ENCODE results near the gene DIAPH1. TPM values are rescaled to one million over a fixed set of nuclear protein-coding genes. Genes with fewer than 3 reads are reported as not detected.

DIAPH1 gene
- total RNA-seq, 1 experiment from 2014 or later, result 56.2 TPM

DNA sequence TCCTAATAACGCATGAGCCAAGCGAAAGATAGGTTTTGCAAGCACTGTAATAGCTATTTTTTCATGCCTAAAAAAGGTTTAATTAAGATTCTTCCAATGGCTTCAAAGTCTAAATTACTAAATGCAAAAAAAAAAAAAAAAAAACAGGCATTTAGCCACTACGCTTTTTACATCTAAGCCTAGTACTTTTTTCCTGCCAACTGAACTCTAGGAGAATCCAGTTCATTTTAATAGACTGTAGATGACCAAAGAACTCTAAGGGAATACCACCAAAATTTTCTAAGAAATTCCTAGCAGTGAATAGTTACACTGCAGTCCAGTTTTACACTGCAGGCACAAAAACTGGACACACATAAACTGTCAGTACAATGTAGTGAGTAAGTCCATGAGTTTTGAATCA lies 9.8 kb downstream of the DIAPH1 start:
- DNase-seq, result no peak
- Histone ChIP-seq H3K4me1 (no peaks in the 10 kb centered on the region; the same call in 1 of the 2 replicates), H3K27ac (no peak overlapping the region)

DNA sequence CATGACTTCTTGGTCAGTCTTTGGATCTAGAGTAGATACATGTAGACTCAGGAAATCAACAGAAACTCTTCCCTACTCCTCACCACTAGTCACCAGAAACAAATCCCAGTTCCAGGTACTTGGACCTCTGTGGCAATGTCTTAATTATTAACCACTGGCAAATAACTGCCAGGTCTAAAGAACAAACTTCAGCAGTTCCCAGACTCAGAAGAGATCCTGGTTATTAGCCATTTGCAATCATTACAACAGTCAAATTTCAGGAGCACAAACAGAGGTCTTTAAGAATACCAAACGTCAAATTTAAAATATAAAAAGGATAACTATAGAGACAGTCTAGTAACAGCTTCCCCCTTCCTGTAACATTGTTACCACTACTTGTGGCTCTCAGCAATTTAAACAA lies 10.2 kb downstream of the DIAPH1 start:
- no peaks in the 10 kb centered on the region; the same call in 1 of the 2 replicates for H3K4me1 ChIP-seq
- no peak for DNase-seq

More for the DNA sequence above, 9.8 kb downstream of the DIAPH1 start:
- Histone ChIP-seq H3K27me3 (no peaks in the 10 kb centered on the region), H3K4me3 (no peak overlapping the region), H3K36me3 (peaks cover 11% of the 10 kb centered on the region; the same call in 1 of the 2 replicates), H3K9me3 (replicated peaks) (no peaks in the 10 kb centered on the region)

DNA sequence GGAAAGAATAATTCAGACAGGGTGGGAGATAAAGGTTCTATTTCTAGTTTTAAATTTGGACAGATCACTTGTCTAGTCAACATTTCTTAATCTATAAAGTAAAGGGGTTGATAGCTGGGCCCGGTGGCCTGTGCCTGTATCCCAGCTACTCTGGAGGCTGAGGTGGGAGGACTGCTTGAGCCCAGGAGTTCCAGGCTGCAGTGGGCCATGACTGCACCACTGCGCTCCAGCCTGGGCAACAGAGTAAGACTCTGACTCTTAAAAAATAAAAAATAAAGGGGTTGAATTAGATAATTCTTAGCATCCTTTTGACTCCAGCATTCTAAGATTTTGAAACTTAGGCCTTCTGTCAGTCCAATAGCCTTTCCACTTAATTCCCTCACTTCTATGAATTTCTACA lies 10.8 kb downstream of the DIAPH1 start:
- DNase-seq, result no peak
- Histone ChIP-seq H3K27me3 (no peaks in the 10 kb centered on the region), H3K4me3 (no peak overlapping the region), H3K36me3 (peaks cover 11% of the 10 kb centered on the region; the same call in 1 of the 2 replicates), H3K9me3 (replicated peaks) (no peaks in the 10 kb centered on the region), H3K4me1 (no peaks in the 10 kb centered on the region; the same call in 1 of the 2 replicates), H3K27ac (no peak overlapping the region)

More for the DNA sequence above, 10.2 kb downstream of the DIAPH1 start:
- no peak overlapping the region for H3K27ac ChIP-seq
- no peak overlapping the region for H3K4me3 ChIP-seq
- peaks cover 11% of the 10 kb centered on the region; the same call in 1 of the 2 replicates for H3K36me3 ChIP-seq
- no peaks in the 10 kb centered on the region for H3K9me3 ChIP-seq (replicated peaks)
- no peaks in the 10 kb centered on the region for H3K27me3 ChIP-seq

DNA sequence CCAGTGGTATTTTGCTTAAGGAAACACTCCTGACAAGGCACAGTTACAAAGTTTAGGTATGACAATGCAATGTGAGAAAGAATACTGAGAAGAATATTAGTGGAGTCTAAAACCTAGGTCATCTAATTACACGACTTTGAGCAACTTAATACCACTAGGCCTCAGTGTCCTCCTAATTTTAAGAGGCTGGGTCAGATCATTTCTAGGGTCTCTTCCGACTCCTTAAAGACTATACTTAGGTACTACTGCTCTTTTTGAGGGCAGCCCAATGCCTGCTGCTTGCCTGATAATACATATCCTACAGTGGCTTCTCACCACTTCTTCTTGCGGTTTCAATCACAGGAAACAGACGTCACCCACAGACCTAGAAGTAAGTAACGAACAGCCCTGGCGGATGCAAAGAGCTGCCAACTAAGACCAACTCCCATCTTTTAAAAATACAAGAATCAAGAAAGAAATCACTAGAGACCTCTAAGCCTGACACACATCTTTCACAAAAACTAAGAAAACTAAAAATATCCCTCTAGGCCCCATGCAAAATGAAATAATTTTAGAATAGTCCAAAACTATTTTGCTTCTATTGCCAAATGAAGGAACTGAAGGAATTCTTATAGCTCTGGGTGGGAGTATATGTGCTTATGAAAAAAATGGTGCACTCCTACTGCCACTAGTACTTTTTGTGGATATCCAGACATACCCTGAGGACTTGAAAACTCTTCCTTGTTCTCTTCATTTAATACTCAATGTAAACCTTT lies 13.1 kb downstream of the DIAPH1 start:
- no peak overlapping the region for H3K4me3 ChIP-seq
- no peak overlapping the region for H3K27ac ChIP-seq
- H3K9me3 ChIP-seq (replicated peaks), result no peaks in the 10 kb centered on the region
- no peaks in the 10 kb centered on the region; the same call in 1 of the 2 replicates for H3K4me1 ChIP-seq
- DNase-seq, result no peak
- H3K36me3 ChIP-seq, result 0 out of 2 replicates have a peak, but pooled peaks cover 2% of the 10 kb centered on the region
- no peaks in the 10 kb centered on the region for H3K27me3 ChIP-seq

DNA sequence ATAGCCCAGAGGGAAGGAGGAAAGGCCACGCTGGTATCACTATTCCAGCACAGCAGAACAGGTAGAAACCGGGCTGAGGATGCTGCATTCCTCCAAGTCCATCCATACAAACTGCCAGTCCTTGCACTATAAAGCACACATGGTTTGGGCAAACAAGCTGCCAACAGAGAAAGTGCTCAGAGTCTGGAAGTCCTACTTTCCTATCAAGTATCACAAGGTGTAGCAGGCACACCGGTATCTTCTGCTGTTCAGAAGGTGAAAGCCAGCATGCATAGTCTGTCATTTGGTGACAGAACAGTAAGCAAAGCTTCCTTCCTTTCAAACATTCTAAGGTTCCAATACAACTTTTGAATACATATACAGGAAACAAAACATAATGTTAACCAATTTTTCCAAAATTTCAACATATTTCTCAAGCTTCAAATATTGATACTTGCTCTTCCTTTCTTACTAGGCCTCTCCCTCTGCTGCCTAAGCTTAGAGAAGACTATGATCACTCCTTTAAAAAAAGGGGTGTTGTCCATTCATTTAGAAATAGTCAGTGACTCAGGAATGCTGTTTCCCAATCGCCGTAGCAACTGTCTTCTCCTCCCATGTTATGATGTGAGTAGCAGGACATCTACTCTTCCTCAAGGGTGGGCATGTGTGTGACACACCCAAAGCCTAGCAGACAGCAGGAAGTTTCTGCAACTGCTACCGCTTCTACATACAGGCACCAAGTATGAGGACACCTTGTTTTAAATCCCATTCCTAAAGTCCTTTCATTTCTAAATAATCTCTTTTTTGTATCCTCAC lies 14.7 kb downstream of the DIAPH1 start:
- H3K27me3 ChIP-seq, result no peaks in the 10 kb centered on the region
- H3K4me3 ChIP-seq, result no peak overlapping the region
- H3K4me1 ChIP-seq, result no peaks in the 10 kb centered on the region; the same call in 1 of the 2 replicates
- DNase-seq, result peak; percentile 22 to 28
- H3K27ac ChIP-seq, result no peak overlapping the region
- no peaks in the 10 kb centered on the region for H3K36me3 ChIP-seq
- H3K9me3 ChIP-seq (replicated peaks), result no peaks in the 10 kb centered on the region

DNA sequence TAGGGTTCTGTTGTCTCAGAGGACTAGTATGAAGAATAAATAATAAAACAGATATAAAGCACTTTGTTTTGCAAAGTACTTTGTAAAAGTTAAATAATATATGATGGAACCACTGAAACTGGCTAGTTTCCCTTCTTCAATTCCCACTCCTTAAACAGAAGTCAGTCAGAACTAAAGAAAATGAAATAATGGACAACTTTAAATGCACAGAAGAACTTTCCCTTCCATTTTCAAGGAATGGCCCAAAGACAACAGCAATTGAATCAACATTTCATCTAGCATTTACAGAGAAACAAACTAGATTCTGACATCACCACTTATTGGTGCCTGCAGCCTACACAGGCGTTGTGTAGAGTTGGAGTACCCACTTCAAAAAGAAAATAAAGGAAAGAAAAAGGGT lies 16.2 kb downstream of the DIAPH1 start:
- no peak overlapping the region for H3K4me3 ChIP-seq
- H3K4me1 ChIP-seq, result no peaks in the 10 kb centered on the region; the same call in 1 of the 2 replicates
- no peaks in the 10 kb centered on the region for H3K27me3 ChIP-seq
- no peak for DNase-seq
- H3K36me3 ChIP-seq, result no peaks in the 10 kb centered on the region
- H3K27ac ChIP-seq, result no peak overlapping the region
- no peaks in the 10 kb centered on the region for H3K9me3 ChIP-seq (replicated peaks)

DNA sequence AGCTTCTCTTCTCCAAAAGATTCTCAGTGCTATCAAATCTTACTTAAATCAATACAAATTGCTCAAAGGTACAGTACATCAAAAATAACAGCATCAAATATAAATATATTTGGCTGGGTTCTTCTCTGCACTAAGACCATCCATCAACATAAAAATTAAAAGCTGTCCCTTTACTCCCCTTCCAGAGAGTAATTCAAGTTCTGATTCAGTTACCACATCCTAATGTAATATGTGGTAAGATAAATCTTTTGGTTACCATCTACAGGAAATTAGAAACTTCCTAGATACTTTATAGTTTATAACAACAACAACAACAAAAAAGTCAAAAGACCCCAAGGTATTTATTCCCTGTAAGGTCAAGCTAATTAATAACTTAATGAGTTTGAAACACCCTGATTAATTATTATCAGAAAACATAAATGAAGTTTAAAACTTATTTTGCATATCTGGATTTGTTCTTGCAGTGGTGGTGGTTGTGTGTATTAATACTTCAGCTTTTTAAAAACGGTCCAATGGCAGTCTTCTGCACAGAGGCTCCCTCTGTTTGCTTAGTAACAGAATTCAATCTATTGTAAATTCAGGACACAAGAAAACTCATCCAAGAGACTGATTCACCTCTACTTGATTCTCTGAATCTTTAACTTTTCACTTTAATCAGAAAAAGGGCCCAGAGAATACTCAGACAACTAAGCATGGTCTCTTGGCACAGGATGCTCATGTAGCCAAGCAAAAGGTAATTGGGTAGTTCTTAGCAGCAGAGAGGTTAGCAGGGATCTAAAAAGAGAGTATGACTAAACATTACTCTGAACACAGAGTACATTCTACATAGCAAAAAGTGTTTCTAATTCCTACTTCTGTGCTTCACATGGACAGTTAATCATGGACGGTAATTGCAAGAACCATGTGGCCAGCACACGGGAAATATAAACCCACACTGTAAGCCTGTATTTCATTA lies 20.1 kb downstream of the DIAPH1 start:
- Histone ChIP-seq H3K27ac (no peak overlapping the region), H3K36me3 (peaks cover 4% of the 10 kb centered on the region; the same call in 1 of the 2 replicates), H3K9me3 (replicated peaks) (no peaks in the 10 kb centered on the region), H3K4me1 (no peaks in the 10 kb centered on the region), H3K27me3 (no peaks in the 10 kb centered on the region), H3K4me3 (no peak overlapping the region)
- no peak for DNase-seq

DNA sequence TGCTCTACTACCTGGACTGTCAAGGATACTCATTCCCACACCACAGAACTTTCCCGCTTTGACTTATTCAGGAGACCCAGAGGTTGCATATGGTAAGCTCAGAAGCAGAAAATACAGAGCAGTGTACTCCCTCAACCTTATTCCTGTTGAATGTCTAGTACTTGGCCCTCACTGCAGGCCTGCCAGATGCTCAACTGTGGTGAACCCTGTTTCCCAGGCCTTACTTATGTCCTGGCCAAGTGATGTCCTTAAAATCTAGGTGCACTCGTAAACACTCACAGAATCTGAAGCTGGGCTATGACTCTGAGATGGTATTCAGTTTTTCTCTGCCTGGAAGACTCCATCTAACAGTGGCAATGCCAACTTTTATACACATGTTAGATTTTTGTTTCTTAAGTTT lies 21.0 kb downstream of the DIAPH1 start:
- no peak overlapping the region for H3K27ac ChIP-seq
- no peak overlapping the region for H3K4me3 ChIP-seq
- H3K36me3 ChIP-seq, result peaks cover 4% of the 10 kb centered on the region; the same call in 1 of the 2 replicates
- H3K4me1 ChIP-seq, result no peaks in the 10 kb centered on the region
- H3K27me3 ChIP-seq, result no peaks in the 10 kb centered on the region
- no peaks in the 10 kb centered on the region for H3K9me3 ChIP-seq (replicated peaks)
- DNase-seq, result no peak

DNA sequence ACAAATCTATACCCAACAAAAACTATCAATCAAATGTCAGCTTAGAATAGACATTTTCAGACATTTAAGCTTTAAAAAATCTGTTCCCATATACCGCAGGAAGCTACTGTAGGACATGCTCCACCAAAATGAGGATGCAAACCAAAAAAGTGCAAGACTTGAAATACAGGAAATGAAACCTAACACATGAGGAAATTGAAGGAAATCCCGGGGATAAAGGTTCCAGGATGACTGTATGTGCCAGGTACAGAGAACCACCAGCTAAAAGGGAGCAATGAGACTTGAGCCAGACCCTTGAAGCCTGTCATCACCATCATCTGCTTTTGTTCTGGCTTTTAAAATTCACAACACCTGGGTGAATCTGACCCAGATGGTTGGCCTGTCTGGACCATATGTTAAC lies 21.4 kb downstream of the DIAPH1 start:
- no peak for DNase-seq
- no peaks in the 10 kb centered on the region for H3K4me1 ChIP-seq
- H3K4me3 ChIP-seq, result no peak overlapping the region
- H3K9me3 ChIP-seq (replicated peaks), result no peaks in the 10 kb centered on the region
- H3K27ac ChIP-seq, result no peak overlapping the region
- H3K36me3 ChIP-seq, result peaks cover 5% of the 10 kb centered on the region
- H3K27me3 ChIP-seq, result no peaks in the 10 kb centered on the region

DNA sequence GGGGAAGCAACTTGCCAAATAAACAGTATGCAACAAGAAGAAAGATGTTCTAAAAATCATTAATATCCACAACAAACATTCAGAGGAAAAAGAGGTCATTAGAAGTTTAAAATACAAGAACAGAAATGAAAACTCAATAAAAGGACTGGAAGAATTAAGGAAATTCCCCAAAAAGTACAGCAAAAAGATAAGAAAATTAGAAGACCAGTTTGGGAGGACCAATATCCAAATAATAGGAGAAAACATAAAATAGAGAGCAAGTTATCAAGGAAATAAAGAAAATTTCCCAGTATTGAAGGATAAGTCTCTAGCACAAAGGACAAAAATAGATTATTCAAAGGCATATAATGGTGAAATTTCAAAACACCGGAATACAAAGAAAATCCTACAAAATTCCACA lies 21.9 kb downstream of the DIAPH1 start:
- H3K9me3 ChIP-seq (replicated peaks), result no peaks in the 10 kb centered on the region
- no peaks in the 10 kb centered on the region for H3K4me1 ChIP-seq
- no peak overlapping the region for H3K27ac ChIP-seq
- peaks cover 8% of the 10 kb centered on the region for H3K36me3 ChIP-seq
- DNase-seq, result no peak
- no peaks in the 10 kb centered on the region for H3K27me3 ChIP-seq
- H3K4me3 ChIP-seq, result no peak overlapping the region

DNA sequence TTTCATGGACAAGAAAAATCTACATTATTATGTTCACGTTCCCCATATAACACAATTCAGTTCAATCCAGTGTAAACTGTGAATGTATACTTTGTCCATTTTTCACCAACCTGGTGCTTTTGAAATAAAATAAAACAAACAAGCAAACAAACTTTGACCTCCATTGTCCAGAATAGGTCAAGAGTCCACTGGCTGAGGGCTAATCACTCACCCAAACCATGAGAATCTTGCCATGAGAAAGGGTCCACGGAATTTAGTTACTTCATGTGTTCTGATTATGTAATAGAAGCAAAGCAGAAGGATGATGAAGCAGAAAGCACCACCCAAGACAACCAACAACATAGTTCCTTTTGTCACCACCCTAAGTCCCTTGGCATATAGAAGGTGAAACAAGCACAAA lies 28.7 kb downstream of the DIAPH1 start:
- Histone ChIP-seq H3K9me3 (replicated peaks) (no peaks in the 10 kb centered on the region), H3K27me3 (no peaks in the 10 kb centered on the region), H3K27ac (no peak overlapping the region), H3K36me3 (peaks cover 28% of the 10 kb centered on the region), H3K4me1 (no peaks in the 10 kb centered on the region), H3K4me3 (no peak overlapping the region)
- DNase-seq, result no peak

DNA sequence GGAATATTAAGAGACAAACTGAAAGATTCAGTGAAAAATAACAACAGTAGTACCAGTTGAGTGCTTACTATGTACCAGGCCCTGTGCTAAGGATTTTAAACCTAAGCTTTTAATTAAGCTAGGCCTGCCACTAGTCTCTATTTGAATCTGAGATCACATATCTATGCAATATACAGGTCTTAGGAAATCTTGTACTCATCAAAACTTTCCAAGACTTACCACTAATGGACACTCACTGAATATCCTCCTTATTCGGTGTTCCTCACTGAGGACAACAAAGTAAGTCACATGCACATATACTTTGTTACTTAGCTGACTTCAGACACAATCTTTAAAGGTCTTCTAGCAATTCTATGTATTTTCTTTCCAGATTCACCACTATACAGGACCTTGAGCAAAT lies 32.6 kb downstream of the DIAPH1 start:
- DNase-seq, result no peak
- Histone ChIP-seq H3K27ac (no peak overlapping the region), H3K9me3 (replicated peaks) (no peaks in the 10 kb centered on the region), H3K4me3 (no peak overlapping the region), H3K36me3 (peaks cover 49% of the 10 kb centered on the region), H3K4me1 (no peaks in the 10 kb centered on the region), H3K27me3 (no peaks in the 10 kb centered on the region)

DNA sequence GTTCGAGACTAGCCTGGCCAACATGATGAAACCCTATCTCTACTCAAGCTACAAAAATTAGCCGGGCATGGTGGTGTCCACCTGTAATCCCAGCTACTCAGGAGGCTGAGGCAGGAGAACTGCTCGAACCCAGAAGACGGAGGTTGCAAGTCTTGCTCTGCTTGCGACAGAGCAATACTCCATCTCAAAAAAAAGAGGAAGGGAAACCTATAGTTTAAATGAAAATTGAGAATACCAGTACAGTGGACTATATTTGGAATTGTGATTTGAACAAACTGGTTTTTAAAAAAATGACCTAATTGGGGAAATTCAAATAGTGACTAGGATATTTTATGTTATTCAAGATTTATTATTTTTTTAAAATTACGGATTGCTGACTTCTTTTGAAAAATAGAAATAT lies 33.2 kb downstream of the DIAPH1 start:
- Histone ChIP-seq H3K27me3 (no peaks in the 10 kb centered on the region), H3K4me3 (no peak overlapping the region), H3K4me1 (no peaks in the 10 kb centered on the region), H3K27ac (no peak overlapping the region), H3K9me3 (replicated peaks) (no peaks in the 10 kb centered on the region), H3K36me3 (peaks cover 54% of the 10 kb centered on the region)
- DNase-seq, result no peak

DNA sequence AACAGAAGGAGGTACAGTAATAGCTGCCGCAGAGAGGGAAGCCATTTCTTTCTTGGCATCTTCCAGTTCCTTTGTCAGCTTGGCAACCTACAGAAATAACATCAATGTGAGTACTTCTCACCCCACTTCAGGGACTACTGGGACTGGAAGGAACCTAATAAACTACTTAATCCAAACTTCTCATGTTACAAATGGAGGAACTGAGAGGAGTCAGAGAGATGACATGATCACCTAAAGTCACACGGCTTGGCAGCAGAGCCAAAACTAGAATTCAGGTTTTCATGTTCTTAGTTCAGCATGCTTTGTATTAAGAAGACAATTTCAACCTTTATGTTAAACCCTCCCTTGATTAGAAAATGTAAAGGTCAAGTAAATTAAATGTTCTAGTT lies 44.7 kb downstream of the DIAPH1 start:
- Histone ChIP-seq H3K4me3 (no peak overlapping the region), H3K4me1 (no peaks in the 10 kb centered on the region), H3K27ac (no peak overlapping the region), H3K9me3 (replicated peaks) (no peaks in the 10 kb centered on the region), H3K27me3 (no peaks in the 10 kb centered on the region), H3K36me3 (peaks cover 59% of the 10 kb centered on the region)
- no peak for DNase-seq
